GM12891 (cell line): ENCODE data around the gene NAA10.

Experiments
- POLR2A ChIP-seq: IDR thresholded peaks from 2 replicates; pipeline ENCODE4 v1.6.1; 2011; ENCODE audit warnings: low read depth, low read length, control low read depth
- POLR2AphosphoS5 ChIP-seq: IDR thresholded peaks from 2 replicates; pipeline ENCODE4 v1.6.1; 2011; ENCODE audit warnings: low read depth, low read length, control low read depth

DNA sequence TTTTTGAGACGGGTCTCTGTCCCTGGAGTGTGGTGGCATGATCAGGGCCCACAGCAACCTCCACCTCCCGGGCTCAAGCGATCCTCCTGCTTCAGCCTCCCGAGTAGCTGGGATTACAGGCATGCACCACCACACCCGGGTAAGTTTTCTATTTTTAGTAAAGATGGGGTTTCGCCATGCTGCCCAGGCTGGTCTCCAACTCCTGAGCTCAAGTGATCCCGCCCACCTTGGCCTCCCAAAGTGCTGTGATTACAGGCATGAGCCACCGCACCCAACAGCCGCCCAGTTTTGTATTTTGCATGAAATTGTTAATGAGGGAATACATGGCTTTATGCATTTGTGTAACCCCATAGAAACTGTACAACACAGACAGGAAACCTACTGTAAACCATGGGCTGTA is 6.0 kb downstream of the NAA10 start:
- TF ChIP-seq POLR2A (no peak), POLR2AphosphoS5 (no peak)
